GM12873 (cell line): ENCODE data around the gene NANOS3.

Source experiments
- CTCF ChIP-seq: IDR thresholded peaks from 2 replicates; pipeline ENCODE4 v1.5.1; 2012; ENCODE audit warnings: low read depth, mild to moderate bottlenecking, moderate library complexity, low read length, control low read depth; ENCODE audit not compliant: insufficient read depth; ENCODE audit errors: missing control alignments

NANOS3 gene

GRCh38 chr19:13917888-13918406, 41.0 kb downstream of the NANOS3 start:
- TF ChIP-seq CTCF: no peak

GRCh38 chr19:13918726-13919411, 41.9 kb downstream of the NANOS3 start:
- no peak for TF ChIP-seq CTCF

GRCh38 chr19:13920524-13920923, 43.6 kb downstream of the NANOS3 start:
- TF ChIP-seq CTCF: no peak

- TF ChIP-seq CTCF: no peak
Measured at GRCh38 chr19:13920940-13921747, 44.2 kb downstream of the NANOS3 start.

GRCh38 chr19:13923194-13923987, 46.5 kb downstream of the NANOS3 start:
- TF ChIP-seq CTCF: no peak

GRCh38 chr19:13926010-13926409, 49.1 kb downstream of the NANOS3 start:
- TF ChIP-seq CTCF: no peak

- no peak for TF ChIP-seq CTCF
Measured at GRCh38 chr19:13926715-13927114, 49.8 kb downstream of the NANOS3 start.
